GM18520 (cell line): ENCODE results near the gene ICOSLG.
"Not testable (repeated sequence)": the region's sequence is repeated elsewhere in the genome, so short reads cannot be mapped to it uniquely, and the experiment has no call there.

Experiments
- ATAC-seq: cut with Tn5 transposase; IDR thresholded peaks from one replicate; pipeline ENCODE4 v1.9.1; 2021; ENCODE audit not compliant: unreplicated experiment

ICOSLG gene

DNA sequence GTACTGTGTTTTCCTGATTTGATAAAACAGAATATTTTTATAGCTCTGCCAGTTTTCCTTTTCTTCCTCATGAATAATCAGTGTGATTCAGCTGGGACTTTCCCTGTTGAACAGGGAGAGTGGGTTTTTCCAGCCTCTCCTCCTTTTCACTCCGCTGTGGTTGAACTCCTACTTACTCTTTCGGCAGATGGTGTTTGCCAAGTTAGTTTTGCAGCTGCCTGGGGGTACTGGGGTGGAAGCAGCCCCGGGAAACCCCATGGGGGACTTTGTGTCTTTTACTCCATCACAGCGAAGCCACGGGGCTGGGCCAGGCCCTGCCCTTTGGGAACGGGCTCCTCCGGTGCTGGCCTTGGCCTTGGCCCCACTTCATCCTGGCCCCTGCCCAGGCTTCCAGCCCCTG lies 55.9 kb downstream of the ICOSLG start:
- not testable (repeated sequence) for ATAC-seq

DNA sequence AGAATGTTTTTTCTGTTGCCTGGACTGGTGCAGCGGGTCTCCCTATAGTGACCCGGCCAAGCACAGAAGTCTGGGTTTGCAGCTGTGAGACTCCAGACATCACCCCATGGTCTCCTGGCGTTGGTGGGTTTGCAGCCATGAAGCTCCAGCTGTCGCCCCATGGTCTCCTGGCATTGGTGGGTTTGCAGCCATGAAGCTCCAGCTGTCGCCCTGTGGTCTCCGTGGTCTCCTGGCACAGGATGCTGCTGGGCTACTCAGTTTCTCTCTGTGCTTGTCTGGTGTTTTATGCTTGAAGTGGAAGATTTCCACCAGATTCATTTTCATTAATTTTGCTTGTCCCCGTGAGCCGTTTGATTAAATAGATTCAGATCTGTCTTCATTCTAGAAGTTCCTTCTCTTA lies 58.5 kb downstream of the ICOSLG start:
- not testable (repeated sequence) for ATAC-seq

DNA sequence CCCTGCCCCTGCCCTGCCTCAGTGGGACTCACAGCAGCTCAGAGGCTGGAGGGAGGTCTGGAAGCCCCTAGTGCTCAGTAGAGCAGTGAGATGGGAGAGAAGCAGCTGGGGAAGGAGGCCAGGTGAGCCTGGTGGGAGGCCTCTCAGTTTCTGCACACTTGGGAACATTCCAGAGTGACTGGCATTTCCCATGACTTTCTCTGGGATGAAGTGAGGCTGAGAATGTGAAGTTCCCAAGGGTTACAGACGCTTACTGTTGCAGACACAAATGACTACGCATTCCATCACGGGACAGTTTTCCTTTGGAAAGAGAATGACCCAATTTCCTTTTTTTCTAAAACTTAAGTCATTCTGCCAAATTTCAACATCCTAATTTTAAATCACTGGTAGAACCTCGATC lies 59.2 kb downstream of the ICOSLG start:
- ATAC-seq = not testable (repeated sequence)

DNA sequence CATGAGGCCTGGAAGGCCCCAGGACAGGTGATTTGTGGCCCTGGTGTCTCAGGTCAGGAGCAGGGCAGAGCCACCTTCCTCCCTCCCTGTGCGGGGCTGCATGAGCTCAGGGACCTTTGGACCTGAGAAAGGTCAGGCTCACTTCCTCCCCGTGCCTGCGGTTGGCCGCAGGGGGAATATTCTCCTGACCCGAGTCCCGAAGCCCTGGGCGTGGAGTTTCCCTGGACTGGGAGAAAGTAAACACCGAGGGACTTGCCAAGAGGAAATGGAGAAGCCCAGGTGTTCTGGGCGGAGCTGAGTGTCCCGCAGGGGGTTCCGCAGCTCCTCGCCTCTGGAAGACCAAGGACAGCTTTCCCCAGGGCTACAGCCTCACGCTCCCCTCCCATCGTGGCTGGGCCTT lies 64.6 kb downstream of the ICOSLG start:
- not testable (repeated sequence) for ATAC-seq

DNA sequence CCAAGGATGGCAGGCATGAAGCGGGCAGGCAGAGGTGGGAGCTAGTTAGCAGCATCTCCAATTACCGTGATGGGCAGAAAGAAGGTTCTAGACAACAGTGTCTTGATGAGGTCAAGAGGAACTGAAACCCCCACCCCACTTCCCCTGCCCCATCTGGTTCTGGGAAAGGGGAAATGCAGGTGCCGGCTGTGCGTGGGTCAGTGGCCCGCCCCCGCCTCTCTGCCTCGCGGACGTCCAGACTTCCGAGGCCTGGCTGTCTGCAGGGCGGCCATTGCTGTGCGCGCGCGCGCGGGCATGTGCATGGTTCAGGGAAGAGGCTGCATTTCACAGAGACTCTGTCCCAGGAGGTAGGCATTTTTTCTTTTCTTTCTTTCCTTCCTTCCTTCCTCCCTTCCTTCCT lies 65.6 kb downstream of the ICOSLG start:
- not testable (repeated sequence) for ATAC-seq
